ENCODE data around the gene HS1BP3. TPM values are rescaled to one million over a fixed set of nuclear protein-coding genes. Genes with fewer than 3 reads are reported as not detected.

Gene HS1BP3
- total and polyA plus RNA-seq, 2 donors (not counting 3 experiments of a cell fraction or from before 2014, with no cell fraction given): 27.4 to 33.1 TPM

DNA sequence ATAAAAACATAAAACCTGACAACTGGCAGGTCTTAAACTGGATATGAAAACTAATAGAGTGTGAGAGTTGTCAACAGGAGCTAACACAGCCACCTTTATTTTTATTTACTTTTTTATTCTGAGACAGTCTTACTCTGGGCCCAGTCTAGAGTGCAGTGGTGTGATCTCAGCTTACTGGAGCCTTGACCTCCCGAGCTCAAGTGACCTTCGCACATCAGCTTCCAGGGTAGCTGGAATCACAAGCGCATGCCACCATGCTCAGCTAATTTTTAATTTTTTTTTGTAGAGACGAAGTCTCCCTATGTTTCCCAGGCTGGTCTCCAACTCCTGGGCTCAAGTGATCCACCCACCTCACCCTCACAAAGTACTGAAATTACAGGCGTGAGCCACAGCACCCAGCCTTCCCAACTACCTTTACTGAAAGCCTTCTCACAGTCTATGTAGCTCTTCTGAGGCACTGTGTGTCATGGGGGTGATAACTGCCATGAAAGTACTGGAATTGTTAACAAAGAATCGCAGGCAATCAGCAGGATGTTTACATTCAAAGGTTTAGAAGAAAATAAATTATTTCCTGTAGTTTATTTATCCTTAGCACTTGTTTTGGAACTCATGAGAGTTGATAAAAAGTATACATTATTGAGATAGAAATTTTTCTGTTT lies 40.3 kb upstream of the HS1BP3 start:
- dilution Hi-C loops (cut with MboI; ENCODE audit: extremely low pct_ligation_motif_present, low sequenced_read_pairs): no loop called here
- Histone ChIP-seq H3K4me3 (replicated peaks in 1 of 3; ENCODE audit: insufficient read depth in 1 of 3, low read depth in 1 of 3, low read length in 3 of 3) (no peak overlapping the region), H3K9me3 (replicated peaks; ENCODE audit: control insufficient read depth, insufficient read depth, low read length) (no peaks in the 10 kb centered on the region), H3K36me3 (ENCODE audit: control insufficient read depth in 2 of 2, extremely low read depth in 1 of 2, insufficient read depth in 2 of 2, low read length in 2 of 2) (peaks cover 0 to 12% of the 10 kb centered on the region in 2 experiments), H3K9ac (replicated peaks; ENCODE audit: extremely low read depth, insufficient read depth, low read length) (no peak overlapping the region), H3K79me2 (ENCODE audit: control insufficient read depth, insufficient read depth, low read length) (no peaks in the 10 kb centered on the region), H3K27ac (ENCODE audit: insufficient read depth, low read depth, low read length) (no peak overlapping the region), H3K9me1 (replicated peaks; ENCODE audit: control insufficient read depth, extremely low read depth, insufficient read depth, low read length) (no peaks in the 10 kb centered on the region), H3K4me2 (ENCODE audit: insufficient read depth, low read length) (no peak overlapping the region), H3K4me1 (ENCODE audit: control insufficient read depth, extremely low read depth, insufficient read depth, low read length) (no peaks in the 10 kb centered on the region), H4K20me1 (replicated peaks; ENCODE audit: control insufficient read depth, extremely low read depth, insufficient read depth, low read length) (no peaks in the 10 kb centered on the region), H2AFZ (ENCODE audit: low read depth, low read length) (no peak overlapping the region), H3K27me3 (ENCODE audit: control insufficient read depth in 2 of 2, insufficient read depth in 2 of 2, low read length in 2 of 2) (no peaks in the 10 kb centered on the region)
- no TSS peak for BruUV-seq (replicated peaks)
- CTCF ChIA-PET: interaction anchor here (0.8 to 2.6 kb wide), 3 partner anchors 16 to 272 kb away, joined by 3 to 12 read pairs (median 6); no protein-coding TSS in a partner anchor
- intact Hi-C loops (cut with micrococcal nuclease): no loop called here
- FAIRE-seq (no peak), DNase-seq (ENCODE audit: low read depth, low spot score) (no peak)
- no peak for TF ChIP-seq JUN (IDR thresholded peaks at IDR 0.05; ENCODE audit: borderline replicate concordance, insufficient read depth, insufficient read length, low read depth)
- no peak for TF ChIP-seq EZH2 (IDR thresholded peaks at IDR 0.05; ENCODE audit: borderline replicate concordance, low read depth, low read length, severe bottlenecking)
- no peak for TF ChIP-seq CTCF (IDR thresholded peaks at IDR 0.05; ENCODE audit: extremely low read depth in 1 of 2, insufficient read depth in 1 of 2, low read depth in 1 of 2, low read length in 2 of 2)
- TF ChIP-seq POLR2A (IDR thresholded peaks at IDR 0.05; ENCODE audit: low read depth, low read length): no peak
- TF ChIP-seq POLR2AphosphoS5 (IDR thresholded peaks at IDR 0.05; ENCODE audit: insufficient read depth, low read depth, low read length): no peak
- TF ChIP-seq FOS (IDR thresholded peaks at IDR 0.05; ENCODE audit: borderline replicate concordance, insufficient read depth, low read length): no peak
- TF ChIP-seq MYC (IDR thresholded peaks at IDR 0.05; ENCODE audit: low read depth, low read length): no peak
- TF ChIP-seq, protein P1, sequence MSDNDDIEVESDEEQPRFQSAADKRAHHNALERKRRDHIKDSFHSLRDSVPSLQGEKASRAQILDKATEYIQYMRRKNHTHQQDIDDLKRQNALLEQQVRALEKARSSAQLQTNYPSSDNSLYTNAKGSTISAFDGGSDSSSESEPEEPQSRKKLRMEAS (IDR thresholded peaks at IDR 0.05; ENCODE audit: insufficient read depth, insufficient read length): no peak
- no peak for TF ChIP-seq GATA2 (IDR thresholded peaks at IDR 0.05; ENCODE audit: insufficient read depth, insufficient read length, low read depth, low read length)
- POLR2A ChIA-PET: no interaction called here
